H9 (cell line): Measurements from ENCODE around the gene RASA4B. TPM values are rescaled to one million over a fixed set of nuclear protein-coding genes. Genes with fewer than 3 reads are reported as not detected.
"Not testable (repeated sequence)": the region's sequence is repeated elsewhere in the genome, so short reads cannot be mapped to it uniquely, and the experiment has no call there.

Experiments used
- DNase-seq: peaks from one replicate; pipeline ENCODE4 v3.0.0-alpha.2; 2017
- H2AFZ ChIP-seq: one replicate; pipeline ENCODE4 v1.6.1; 2013; ENCODE audit warnings: mild to moderate bottlenecking, low read length, control low read depth, moderate library complexity
- H2AK5ac ChIP-seq: 2 replicates; pipeline ENCODE4 v1.6.1; 2013; ENCODE audit warnings: low read length, control low read depth, mixed read lengths; ENCODE audit not compliant: insufficient read length
- H2BK120ac ChIP-seq: one replicate; pipeline ENCODE4 v1.6.1; 2013; ENCODE audit warnings: low read depth, mild to moderate bottlenecking, low read length, control low read depth, inconsistent platforms; ENCODE audit not compliant: poor library complexity, severe bottlenecking
- H2BK12ac ChIP-seq: 2 replicates; pipeline ENCODE4 v1.6.1; 2013; ENCODE audit warnings: low read length, control low read depth, mixed read lengths, low read depth; ENCODE audit not compliant: insufficient read length
- H2BK15ac ChIP-seq: 2 replicates; pipeline ENCODE4 v1.6.1; 2013; ENCODE audit warnings: low read depth, low read length, control low read depth
- H2BK20ac ChIP-seq: one replicate; pipeline ENCODE4 v1.6.1; 2013; ENCODE audit warnings: low read depth, mild to moderate bottlenecking, low read length, control low read depth, inconsistent platforms; ENCODE audit not compliant: poor library complexity, severe bottlenecking
- H2BK5ac ChIP-seq: 2 replicates; pipeline ENCODE4 v1.6.1; 2013; ENCODE audit warnings: low read length, control low read depth, mixed read lengths; ENCODE audit not compliant: insufficient read length
- H3K14ac ChIP-seq: 2 replicates; pipeline ENCODE4 v1.6.1; 2013; ENCODE audit warnings: low read length, control low read depth; ENCODE audit not compliant: insufficient read depth
- H3K18ac ChIP-seq: 2 replicates; pipeline ENCODE4 v1.6.1; 2013; ENCODE audit warnings: low read depth, mild to moderate bottlenecking, mixed read lengths, low read length, control low read depth; ENCODE audit not compliant: insufficient read length
- H3K23ac ChIP-seq: 2 replicates; pipeline ENCODE4 v1.6.1; 2013; ENCODE audit warnings: low read length, control low read depth, mixed read lengths, low read depth; ENCODE audit not compliant: insufficient read length
- H3K23me2 ChIP-seq: 2 replicates; pipeline ENCODE4 v1.6.1; 2013; ENCODE audit warnings: low read depth, mild to moderate bottlenecking, mixed read lengths, low read length, control low read depth; ENCODE audit not compliant: insufficient read length, poor library complexity, severe bottlenecking
- H3K27ac ChIP-seq: 2 replicates; pipeline ENCODE4 v1.5.1; 2013; ENCODE audit warnings: low read length, control low read depth, mixed read lengths, low read depth; ENCODE audit not compliant: insufficient read length
- H3K27me3 ChIP-seq: 2 replicates; pipeline ENCODE4 v1.6.1; 2013; ENCODE audit warnings: low read length, control low read depth, inconsistent platforms; ENCODE audit not compliant: insufficient read depth
- H3K4ac ChIP-seq: 2 replicates; pipeline ENCODE4 v1.6.1; 2013; ENCODE audit warnings: low read depth, mild to moderate bottlenecking, control low read depth, inconsistent platforms, low read length, moderate library complexity
- H3K4me1 ChIP-seq: 2 replicates; pipeline ENCODE4 v1.6.1; 2013; ENCODE audit warnings: low read length, control low read depth, inconsistent platforms; ENCODE audit not compliant: insufficient read depth
- H3K4me2 ChIP-seq: 2 replicates; pipeline ENCODE4 v1.6.1; 2013; ENCODE audit warnings: low read length, control low read depth, mixed read lengths; ENCODE audit not compliant: insufficient read length, insufficient read depth
- H3K56ac ChIP-seq: 2 replicates; pipeline ENCODE4 v1.6.1; 2013; ENCODE audit warnings: low read depth, mild to moderate bottlenecking, mixed read lengths, low read length, control low read depth; ENCODE audit not compliant: insufficient read length
- H3K79me1 ChIP-seq: 2 replicates; pipeline ENCODE4 v1.6.1; 2013; ENCODE audit warnings: low read depth, mild to moderate bottlenecking, moderate library complexity, low read length, control low read depth, inconsistent platforms; ENCODE audit not compliant: insufficient read depth, poor library complexity, severe bottlenecking
- H3K79me2 ChIP-seq: 2 replicates; pipeline ENCODE4 v1.6.1; 2013; ENCODE audit warnings: low read length, control low read depth, inconsistent platforms; ENCODE audit not compliant: insufficient read depth
- H3K9ac ChIP-seq: 2 replicates; pipeline ENCODE4 v1.6.1; 2013; ENCODE audit warnings: low read length, control low read depth, mixed read lengths; ENCODE audit not compliant: insufficient read length; ENCODE audit errors: extremely low read depth
- H3K9me3 ChIP-seq: one replicate; pipeline ENCODE4 v1.6.1; 2013; ENCODE audit warnings: low read depth, low read length, inconsistent platforms; ENCODE audit not compliant: control insufficient read depth
- H3T11ph ChIP-seq: one replicate; pipeline ENCODE4 v1.6.1; 2013; ENCODE audit warnings: mild to moderate bottlenecking, low read length, control low read depth, inconsistent platforms
- H4K20me1 ChIP-seq: one replicate; pipeline ENCODE4 v1.6.1; 2013; ENCODE audit not compliant: control insufficient read depth, insufficient read length, insufficient read depth
- H4K5ac ChIP-seq: 2 replicates; pipeline ENCODE4 v1.6.1; 2013; ENCODE audit warnings: low read depth, mild to moderate bottlenecking, mixed read lengths, low read length, control low read depth; ENCODE audit not compliant: insufficient read length
- H4K8ac ChIP-seq: replicated peaks from 2 replicates; pipeline ENCODE4 v1.6.1; 2013; ENCODE audit warnings: low read length, control low read depth, mixed read lengths, low read depth; ENCODE audit not compliant: insufficient read length
- H4K91ac ChIP-seq: 2 replicates; pipeline ENCODE4 v1.6.1; 2013; ENCODE audit warnings: low read depth, mild to moderate bottlenecking, moderate library complexity, mixed read lengths, low read length, control low read depth; ENCODE audit not compliant: insufficient read length
- H3K27ac Mint-ChIP-seq, 3 experiments: 2 replicates in 2 of 3; 3 replicates in 1 of 3; pipeline ENCODE4 v1.8.0; 2020 to 2021; ENCODE audit warnings: mixed read lengths in 3 of 3, mild to moderate bottlenecking in 1 of 3, moderate library complexity in 1 of 3
- H3K27me3 Mint-ChIP-seq: 2 replicates; pipeline ENCODE4 v1.8.0; 2021; ENCODE audit warnings: low read depth, mild to moderate bottlenecking, moderate library complexity, mixed read lengths
- H3K36me3 Mint-ChIP-seq, 3 experiments: 2 replicates in 2 of 3; 3 replicates in 1 of 3; pipeline ENCODE4 v1.8.0; 2020 to 2021; ENCODE audit warnings: low read depth in 3 of 3, mixed read lengths in 3 of 3; ENCODE audit not compliant: insufficient read depth in 1 of 3
- H3K4me1 Mint-ChIP-seq, 2 experiments: 2 replicates each; pipeline ENCODE4 v1.8.0; 2020; ENCODE audit warnings: mixed read lengths in 2 of 2
- H3K4me3 Mint-ChIP-seq, 2 experiments: 2 replicates in 1 of 2; 3 replicates in 1 of 2; pipeline ENCODE4 v1.8.0; 2020 to 2021; ENCODE audit warnings: mild to moderate bottlenecking in 2 of 2, mixed read lengths in 2 of 2, moderate library complexity in 1 of 2
- H3K9me3 Mint-ChIP-seq, 2 experiments: 2 replicates in 1 of 2; 3 replicates in 1 of 2; pipeline ENCODE4 v1.8.0; 2020; ENCODE audit warnings: mild to moderate bottlenecking in 2 of 2, mixed read lengths in 2 of 2, moderate library complexity in 1 of 2
- WGBS: extraction: QIAGEN DNeasy Blood & Tissue Kit; methylation state at CpG from one replicate; pipeline ENCODE4 v1.1.7; 2013; ENCODE audit warnings: missing lambda C conversion rate, low lambda C conversion rate, mixed read lengths; ENCODE audit not compliant: insufficient read length; ENCODE audit errors: extremely low coverage; 5-methylcytosine and 5-hydroxymethylcytosine counted together
- total RNA-seq: library from RNA; stranded (reverse); gene quantifications from 2 replicates; pipeline ENCODE4 v1.2.1, GENCODE V29; 2021

The RASA4B gene
- total RNA-seq, 1 experiment from 2014 or later = 3.7 TPM

DNA sequence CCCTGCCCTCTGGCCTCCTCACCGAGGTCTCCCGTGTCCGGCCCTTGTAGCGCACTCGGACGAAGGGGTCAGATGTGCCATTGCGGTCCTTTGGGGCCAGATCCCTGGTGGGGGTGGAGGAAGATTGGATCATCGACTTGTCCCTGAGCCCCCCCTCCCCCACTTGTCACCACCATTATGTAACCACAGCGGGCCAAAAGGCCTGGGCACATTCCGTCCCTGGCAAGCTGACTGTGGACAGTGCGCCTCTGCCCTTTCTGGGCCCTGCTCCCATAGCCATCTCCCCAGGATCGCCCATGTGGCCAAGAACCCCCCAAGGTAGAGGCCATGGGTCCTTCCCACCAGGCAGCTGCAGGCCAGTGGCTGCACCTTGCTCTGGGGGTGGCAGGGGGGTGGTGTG is 14.4 kb downstream of the RASA4B start:
- not testable (repeated sequence) for H3T11ph ChIP-seq, H3K36me3 Mint-ChIP-seq, H4K20me1 ChIP-seq, H4K8ac ChIP-seq, H3K9ac ChIP-seq, H3K27ac ChIP-seq, H4K91ac ChIP-seq, H3K4me3 Mint-ChIP-seq, H2AFZ ChIP-seq, H3K56ac ChIP-seq, H3K79me1 ChIP-seq, H3K14ac ChIP-seq, H3K4me1 ChIP-seq, H4K5ac ChIP-seq, H3K27me3 ChIP-seq, H2BK12ac ChIP-seq, H2BK20ac ChIP-seq, H3K27me3 Mint-ChIP-seq, H2BK15ac ChIP-seq, H3K27ac Mint-ChIP-seq, H3K9me3 Mint-ChIP-seq, H3K23me2 ChIP-seq, DNase-seq, H2AK5ac ChIP-seq, H3K79me2 ChIP-seq, H3K4ac ChIP-seq, H3K9me3 ChIP-seq, H3K4me2 ChIP-seq, H3K23ac ChIP-seq, H3K4me1 Mint-ChIP-seq, H2BK120ac ChIP-seq, H3K18ac ChIP-seq, H2BK5ac ChIP-seq
- WGBS = no CpG with 5 or more reads among the region's 12 CpGs

DNA sequence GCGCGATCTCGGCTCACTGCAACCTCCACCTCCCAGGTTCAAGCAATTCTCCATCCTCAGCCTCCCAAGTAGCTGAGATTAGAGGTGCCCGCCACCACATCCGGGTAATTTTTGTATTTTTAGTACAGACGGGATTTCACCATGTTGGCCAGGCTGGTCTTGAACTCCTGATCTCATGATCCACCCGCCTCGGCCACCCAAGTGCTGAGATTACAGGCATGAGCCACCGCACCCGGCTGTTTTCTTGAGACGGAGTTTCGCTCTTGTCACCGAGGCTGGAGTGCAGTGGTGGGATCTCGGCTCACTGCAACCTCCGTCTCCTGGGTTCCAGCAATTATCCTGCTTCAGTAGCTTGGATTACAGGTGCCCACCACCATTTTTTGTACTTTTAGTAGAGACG is 19.3 kb downstream of the RASA4B start:
- H3K79me2 ChIP-seq, H3K14ac ChIP-seq, DNase-seq, H2BK12ac ChIP-seq, H3K27me3 ChIP-seq, H3K36me3 Mint-ChIP-seq, H2BK5ac ChIP-seq, H3K23ac ChIP-seq, H2BK120ac ChIP-seq, H4K5ac ChIP-seq, H3K4me1 Mint-ChIP-seq, H2BK20ac ChIP-seq, H3K9me3 ChIP-seq, H2AK5ac ChIP-seq, H4K91ac ChIP-seq, H3K27ac ChIP-seq, H3K27me3 Mint-ChIP-seq, H2AFZ ChIP-seq, H3K9ac ChIP-seq, H3K56ac ChIP-seq, H3T11ph ChIP-seq, H3K27ac Mint-ChIP-seq, H3K4ac ChIP-seq, H3K4me2 ChIP-seq, H4K8ac ChIP-seq, H2BK15ac ChIP-seq, H3K4me3 Mint-ChIP-seq, H3K18ac ChIP-seq, H3K23me2 ChIP-seq, H4K20me1 ChIP-seq, H3K79me1 ChIP-seq, H3K4me1 ChIP-seq, H3K9me3 Mint-ChIP-seq: not testable (repeated sequence)
- no CpG with 5 or more reads among the region's 16 CpGs for WGBS
